Fibroblast of skin of abdomen (primary cell): Measurements from ENCODE around the gene PPP1R13B.
A peak's percentile ranks its signal among the peaks of the same experiment; 100 is the strongest.
"Not testable (repeated sequence)": the region's sequence is repeated elsewhere in the genome, so short reads cannot be mapped to it uniquely, and the experiment has no call there.

Source experiments
- DNase-seq: peaks from one replicate; pipeline ENCODE4 v3.0.0-alpha.2; 2013

Gene PPP1R13B

DNA sequence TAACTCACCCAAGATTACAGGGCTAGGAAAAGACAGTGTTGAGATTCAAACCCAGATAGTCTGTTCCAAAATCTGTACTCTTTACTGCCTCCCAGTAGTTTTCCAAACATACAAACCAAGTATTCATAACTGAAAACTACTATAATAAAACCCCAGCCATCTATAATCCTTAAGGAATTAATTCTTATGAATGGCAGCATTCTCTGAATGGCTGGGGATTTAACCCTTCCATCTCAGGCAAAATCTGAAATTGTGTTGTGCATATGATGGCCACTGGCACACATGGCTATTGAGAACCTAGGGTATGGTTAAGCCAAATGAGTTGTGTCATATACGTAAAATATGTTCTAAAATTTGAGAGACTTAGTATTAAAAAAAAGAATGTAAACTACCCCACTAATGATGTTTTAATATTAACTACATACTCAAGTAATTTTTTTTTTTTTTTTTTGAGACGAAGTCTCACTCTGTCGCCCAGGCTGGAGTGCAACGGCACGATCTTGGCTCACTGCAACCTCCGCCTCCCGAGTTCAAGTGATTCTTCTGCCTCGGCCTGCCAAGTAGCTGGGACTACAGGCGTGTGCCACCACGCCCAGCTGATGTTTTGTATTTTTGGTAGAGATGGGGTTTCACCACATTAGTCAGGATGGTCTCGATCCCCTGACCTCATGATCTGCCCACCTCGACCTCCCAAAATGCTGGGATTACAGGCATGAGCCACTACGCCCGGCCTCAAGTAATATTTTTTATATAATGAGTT lies 16.7 kb downstream of the PPP1R13B start:
- DNase-seq = no peak

DNA sequence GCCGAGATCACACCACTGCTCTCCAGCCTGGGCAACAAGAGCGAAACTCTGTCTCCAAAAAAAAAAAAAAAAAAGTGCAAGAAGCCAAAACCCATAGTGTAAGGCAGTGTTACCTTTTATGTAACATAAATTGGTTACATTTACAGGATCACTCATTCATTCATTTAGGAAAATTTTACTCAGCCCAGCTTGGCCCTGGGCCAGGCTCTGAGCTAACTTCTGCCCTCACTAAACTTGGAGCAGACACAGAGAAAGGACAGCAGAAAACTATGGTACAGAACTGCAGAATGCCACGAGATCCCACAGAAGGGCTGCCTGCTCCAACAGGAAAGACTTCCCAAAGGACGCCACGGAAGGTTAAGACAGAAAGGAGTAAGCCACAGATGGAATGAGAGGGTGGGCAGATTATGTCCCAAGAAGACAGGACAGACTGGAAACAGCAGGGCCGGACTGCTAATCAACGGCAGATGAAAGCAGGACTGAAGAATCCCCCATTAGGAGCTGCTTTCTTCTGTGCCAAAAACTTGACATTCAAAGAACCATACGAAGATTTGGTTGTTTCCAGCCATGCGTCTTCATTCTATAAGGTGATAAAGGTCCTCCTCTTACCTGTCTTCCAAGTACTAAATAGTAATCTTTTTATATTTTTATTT lies 18.9 kb downstream of the PPP1R13B start:
- DNase-seq = no peak

DNA sequence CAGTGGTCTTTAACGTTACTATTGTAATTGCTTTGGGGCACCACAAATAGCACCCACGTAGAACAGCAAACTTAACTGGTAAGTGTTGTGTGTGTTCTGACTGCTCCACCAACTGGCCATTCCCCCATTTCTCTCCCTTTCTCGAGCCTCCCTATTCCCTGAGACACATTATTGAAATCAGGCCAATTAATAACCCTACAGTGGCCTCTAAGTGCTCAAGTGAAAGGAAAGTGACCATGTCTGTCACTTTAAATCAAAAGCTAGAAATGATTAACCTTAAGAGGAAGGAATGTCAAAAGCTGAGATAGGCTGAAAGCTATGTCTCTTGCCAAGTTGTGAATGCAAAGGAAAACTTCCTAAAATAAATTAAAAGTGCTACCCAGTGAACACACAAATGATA lies 22.3 kb downstream of the PPP1R13B start:
- no peak for DNase-seq

DNA sequence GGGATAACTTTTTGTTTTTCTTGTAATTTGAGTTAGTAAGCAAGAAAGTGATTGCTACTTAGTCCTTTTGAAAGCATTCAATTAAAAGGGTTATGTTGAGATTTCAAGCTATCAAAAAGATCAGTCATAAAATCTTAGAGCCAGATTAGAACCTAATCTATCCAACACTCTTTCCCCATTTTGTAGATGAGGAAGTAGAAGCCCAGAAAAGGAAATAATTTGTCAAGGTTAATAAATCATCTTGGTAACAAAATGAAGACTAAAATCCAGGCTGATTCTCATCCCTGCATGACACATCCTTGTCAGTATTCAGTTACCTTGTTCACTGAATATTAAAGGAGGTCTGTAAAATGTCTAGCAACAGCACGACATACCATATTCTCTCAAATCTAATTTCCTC lies 26.5 kb downstream of the PPP1R13B start:
- DNase-seq = no peak

DNA sequence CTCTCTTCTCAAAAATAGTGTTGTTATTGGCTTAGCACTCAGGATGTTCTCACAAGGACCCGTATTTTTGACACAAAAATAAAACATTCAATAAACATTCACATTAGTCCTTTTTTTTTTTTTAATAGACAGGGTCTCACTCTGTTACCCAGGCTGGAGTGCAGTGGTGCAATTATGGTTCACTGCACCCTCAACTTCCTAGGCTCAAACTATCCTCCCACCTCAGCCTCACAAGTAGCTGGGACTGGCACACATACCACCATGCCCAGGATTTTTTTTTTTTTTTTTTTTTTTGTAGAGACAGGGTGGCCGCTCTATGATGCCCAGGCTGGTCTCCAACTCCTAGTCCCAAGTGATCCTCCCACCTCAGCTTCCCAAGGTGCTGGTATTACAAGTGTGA lies 27.0 kb downstream of the PPP1R13B start:
- no peak for DNase-seq

DNA sequence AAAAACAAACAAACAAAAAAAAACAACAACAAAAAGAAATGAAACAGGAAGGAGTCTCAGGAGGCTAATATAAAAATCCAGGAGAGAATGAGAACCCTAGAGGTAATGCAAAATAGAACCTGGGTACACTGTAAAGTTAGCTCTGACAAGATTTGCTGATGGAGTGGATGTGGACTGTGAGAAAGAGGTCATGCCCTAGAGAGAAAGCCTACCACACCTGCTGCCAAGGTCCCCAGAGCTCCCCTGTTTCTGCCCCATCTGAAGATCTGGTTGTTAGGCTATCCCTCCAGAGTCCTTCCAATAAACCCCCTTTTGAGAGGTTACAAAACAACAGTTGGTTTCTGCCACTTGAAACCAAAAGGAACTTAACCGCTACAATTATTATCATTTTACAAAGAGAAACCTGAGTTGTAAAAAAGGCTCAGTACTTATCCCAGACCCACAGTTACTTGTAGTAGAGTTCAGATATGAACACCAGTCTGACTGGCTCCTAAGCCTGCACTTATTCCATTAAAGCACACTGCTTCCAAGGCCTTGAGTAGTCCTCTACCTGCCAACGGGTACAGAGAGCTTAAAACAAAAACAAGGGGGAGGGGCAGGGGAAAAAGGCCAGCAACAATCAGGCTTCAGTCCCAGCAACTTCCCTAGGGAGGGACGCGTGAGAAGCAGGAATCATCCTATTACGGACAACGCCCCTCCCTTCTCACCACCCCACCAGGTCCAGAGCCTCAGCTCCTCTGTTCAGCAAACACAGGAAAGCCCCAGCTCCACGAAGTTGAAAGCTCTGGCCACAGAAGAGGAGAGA lies 27.7 kb downstream of the PPP1R13B start:
- peak; percentile 4 for DNase-seq

DNA sequence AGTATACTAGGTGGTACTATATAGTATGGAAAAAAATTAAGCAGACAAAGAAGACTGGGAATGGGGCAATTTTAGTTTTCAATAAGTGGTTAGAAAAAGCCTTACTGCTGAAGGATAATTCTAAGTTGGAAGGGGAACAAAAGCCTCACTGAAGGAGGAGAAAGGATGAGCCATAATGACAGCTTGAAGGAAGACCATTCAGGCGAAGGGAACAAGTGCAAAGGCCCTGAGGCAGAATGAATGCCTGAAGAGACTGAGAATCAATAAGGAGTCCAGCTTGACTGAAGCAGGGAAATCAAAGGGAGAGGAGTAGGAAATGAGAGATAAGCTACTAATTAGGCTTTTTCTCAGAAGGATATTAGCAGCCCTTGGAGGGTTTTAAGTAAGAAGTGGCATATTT lies 28.5 kb downstream of the PPP1R13B start:
- DNase-seq = no peak

DNA sequence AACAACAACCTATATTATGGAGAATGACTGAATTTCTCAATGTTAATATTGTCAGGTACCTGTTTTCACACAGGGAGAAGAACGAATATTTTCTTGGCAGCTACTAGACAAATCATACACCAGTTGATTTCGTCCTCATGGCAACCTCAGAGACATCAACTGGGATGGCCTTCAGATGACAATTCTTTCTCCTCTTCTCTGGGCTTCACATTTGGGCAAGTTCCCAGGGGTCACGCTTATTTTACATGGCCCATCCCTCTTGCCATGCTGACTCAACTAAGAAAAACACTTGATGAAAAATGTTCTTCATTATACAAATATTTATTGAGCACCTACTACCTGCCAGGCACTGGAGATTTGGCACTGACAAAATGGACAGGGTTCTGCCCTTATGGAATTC lies 29.0 kb downstream of the PPP1R13B start:
- no peak for DNase-seq

DNA sequence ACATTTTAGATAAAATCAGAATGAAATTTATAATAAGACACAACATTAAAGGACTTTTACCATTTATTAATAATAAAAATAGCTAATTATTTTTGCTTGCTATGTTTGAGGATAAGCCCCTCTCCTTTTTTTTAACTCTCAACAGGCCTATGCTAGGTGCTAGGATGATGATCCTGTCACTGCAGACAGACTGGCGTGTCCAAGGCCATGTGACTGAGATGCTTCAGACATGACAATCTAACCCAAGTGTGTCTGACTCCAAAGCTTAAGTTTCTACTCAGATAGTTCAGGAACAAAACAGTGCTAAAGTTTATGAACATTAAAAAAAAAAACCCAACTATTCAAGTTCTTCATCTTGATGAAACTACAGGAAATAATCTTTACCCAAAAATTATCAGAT lies 29.8 kb downstream of the PPP1R13B start:
- no peak for DNase-seq

DNA sequence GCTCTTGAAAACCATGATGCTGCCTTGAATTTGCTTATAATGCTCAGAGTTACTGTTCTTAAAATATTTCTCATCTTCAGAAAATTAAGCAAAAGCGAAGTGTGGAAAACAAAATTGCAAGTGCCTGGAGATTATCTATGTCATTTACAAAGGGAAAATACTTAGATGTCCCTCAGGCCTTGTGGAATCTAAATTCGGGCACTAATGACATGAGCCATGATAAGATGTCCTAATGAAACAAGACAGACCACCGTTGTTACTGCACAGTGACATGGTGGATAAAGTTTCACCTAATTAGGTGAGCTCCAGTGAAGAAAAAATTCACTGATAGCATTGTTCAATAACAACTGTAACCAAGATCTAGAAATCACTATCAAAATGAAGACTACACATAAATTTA lies 30.4 kb downstream of the PPP1R13B start:
- DNase-seq = no peak

DNA sequence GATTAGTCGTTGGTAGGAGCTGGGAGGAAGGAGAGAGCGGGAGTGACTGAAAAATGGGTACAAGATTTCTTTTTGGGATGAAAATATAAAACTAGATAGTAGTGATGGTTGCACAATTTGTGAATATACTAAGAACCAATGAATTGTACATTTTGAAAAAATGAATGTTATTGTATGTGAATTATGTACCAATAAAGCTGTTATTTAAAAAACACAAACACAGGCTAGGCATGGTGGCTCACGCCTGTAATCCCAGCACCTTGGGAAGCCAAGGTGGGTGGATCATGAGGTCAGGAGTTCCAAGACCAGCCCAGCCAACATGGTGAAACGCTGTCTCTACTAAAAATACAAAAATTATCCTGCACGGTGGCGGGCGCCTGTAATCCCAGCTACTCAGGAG lies 32.1 kb downstream of the PPP1R13B start:
- DNase-seq = no peak

DNA sequence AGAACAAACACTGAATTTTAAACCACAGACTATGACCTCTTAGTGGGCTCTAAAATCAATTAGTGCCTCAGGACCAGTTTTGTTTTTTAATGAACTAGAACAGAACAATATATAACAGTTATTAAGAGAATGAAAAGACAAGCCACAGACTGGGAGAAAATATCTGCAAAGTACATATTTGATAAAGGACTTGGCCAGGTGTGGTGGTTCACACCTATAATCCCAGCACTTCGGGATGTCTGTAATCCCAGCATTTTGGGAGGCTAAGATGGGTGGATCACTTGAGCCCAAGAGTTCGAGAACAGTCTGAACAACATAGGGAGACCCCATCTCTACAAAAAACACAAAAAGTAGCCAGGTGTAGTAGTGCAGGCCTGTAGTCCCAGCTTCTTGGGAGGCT lies 36.2 kb downstream of the PPP1R13B start:
- DNase-seq = no peak

DNA sequence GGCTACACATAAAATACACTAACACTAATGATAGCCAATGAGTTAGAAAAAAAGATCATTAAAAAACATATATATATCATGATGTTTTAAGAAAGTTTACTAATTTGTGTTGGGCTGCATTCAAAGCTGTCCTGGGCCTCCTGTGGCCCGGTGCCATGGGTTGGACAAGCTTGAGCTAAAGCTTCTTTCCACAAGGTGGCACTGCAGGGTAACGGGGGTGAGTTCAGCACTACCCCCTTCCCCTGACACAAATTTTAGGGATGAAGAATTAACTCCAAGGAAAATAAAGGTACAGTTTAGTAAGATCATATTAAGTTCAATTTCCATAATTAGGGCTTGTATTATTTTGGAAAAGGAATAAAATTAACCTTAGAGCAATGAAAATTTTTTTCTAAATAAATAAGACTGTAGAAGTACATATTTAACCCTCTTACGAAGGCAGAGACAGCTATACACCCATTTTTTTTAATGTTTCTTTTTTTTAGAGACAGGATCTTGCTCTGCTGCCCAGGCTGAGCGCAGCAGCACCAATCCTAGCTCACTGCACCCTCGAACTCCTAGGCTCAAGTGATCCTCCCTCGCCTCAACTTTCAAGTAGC lies 38.9 kb downstream of the PPP1R13B start:
- peak; percentile 66 for DNase-seq

DNA sequence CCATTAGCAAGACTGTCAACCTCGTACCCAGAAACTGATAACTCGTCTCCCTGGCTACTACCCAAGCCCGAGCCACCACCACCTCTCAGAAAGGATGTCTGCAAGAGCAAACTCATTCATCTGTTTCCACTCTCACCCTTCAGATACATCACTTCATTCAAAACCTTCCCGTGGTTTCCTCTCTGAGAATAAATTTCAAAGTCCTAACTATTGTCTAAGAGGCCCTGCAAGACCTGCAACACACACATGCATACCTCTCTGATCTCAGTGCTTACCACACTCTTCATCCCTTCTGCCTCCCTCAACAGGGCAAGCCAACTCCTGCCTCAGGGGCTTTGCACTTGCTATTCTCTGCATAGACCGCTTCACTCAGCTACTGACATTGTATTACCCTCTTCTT lies 40.6 kb downstream of the PPP1R13B start:
- DNase-seq = no peak

DNA sequence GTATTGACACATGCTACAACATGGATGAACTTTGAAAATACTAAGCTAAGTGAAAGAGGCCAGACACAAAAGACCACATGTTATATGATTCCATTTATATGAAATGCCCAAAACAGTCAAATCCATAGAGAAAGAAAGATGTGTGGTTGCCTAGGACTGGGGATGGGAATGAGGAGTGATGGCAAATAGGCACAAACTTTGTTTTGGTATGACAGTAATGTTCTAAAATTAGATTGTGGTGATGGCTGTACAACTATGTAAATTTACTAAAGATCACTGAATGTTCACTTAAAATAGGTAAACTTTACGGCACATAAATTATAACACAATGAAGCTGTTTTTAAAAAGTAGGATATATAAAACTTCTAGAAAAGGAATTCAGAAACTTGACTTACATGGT lies 41.7 kb downstream of the PPP1R13B start:
- no peak for DNase-seq

DNA sequence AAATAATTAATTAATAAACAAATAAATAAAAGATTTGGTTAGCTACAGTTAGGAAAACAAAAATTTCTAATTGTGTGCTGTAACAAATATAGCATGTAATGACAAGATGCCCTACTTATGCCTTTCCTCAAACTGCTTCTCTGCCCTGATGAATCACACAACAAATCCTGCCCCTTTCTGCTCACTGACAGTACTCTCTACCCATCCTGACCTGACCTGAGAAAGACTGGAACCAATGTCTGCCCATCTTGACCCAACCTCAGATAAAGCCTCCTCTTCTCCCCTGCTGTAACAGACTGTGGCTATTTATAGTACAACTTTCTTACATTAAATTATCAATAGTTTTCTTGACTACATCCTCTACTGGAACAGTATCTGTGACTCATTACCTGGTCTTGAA lies 43.7 kb downstream of the PPP1R13B start:
- peak; percentile 17 for DNase-seq

DNA sequence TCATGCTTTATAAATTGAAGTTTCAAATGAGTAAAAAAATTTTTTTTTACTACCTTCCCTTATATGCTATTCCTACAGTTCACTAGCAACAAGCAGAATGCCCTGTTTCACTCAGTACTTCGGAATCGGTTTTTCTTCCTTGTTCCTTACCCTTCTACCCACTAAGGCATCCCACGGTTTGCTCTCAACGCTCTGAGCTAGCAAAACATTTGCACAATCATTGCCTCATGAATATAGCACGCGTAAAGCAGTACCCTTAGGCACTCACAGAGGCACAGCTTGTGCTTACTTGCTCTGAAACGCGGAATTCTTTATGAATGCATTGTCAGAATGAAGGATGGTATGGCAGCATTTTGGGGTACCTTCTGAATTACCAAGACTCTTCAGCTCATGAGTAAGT lies 45.0 kb downstream of the PPP1R13B start:
- DNase-seq = no peak

DNA sequence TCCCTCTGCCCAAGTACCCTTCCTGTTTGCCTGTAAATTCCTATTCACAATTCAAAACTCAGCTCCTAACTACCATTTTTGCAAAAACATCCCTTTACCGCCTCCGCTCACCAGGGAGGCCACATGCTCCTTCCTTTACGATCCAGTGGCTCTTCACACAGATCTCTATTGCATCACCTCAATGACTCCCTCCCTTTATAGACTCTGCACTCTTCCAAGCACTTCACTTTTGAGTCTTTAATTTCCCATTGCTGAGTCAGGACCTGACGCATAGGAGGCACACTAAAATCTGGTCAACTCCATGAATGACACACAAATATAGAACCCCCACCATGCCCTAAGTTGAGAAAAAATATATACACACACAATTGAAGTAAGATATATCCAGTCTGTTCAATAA lies 45.9 kb downstream of the PPP1R13B start:
- DNase-seq = peak; percentile 78

DNA sequence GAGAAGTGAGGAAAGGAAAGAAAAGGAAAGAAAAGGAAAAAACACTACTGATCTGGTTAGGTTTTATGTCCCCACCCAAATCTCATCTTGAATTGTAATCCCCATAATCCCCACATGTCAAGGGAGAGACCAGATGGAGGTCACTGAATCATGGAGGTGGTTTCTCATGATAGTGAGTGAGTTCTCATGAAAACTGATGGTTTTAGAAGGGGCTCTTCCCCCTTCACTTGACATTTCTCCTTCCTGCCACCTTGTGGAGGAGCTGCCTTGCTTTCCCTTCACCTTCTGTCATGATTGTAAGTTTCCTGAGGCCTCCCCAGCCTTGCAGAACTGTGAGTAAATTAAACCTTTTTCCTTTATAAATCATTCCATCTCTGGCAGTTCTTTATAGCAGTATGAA lies 54.2 kb downstream of the PPP1R13B start:
- DNase-seq = not testable (repeated sequence)

DNA sequence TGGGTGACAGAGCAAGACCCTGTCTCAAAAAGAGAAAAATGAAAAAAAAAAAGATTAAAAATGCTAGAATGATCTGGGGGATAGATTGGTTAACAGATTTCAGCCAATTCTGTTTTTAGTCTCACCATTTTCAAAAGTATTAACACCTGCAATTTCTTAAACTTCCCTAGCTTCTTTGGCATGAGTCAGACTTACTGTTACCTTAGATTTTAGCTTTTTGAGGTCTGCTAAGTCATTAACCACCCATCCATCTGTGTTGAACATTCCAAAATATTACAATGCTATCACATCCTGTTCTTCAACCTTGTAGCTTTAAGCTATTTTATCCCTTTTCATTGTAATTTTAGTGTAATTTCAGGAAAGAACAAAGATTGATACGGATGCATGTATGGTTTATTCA lies 59.3 kb downstream of the PPP1R13B start:
- no peak for DNase-seq

DNA sequence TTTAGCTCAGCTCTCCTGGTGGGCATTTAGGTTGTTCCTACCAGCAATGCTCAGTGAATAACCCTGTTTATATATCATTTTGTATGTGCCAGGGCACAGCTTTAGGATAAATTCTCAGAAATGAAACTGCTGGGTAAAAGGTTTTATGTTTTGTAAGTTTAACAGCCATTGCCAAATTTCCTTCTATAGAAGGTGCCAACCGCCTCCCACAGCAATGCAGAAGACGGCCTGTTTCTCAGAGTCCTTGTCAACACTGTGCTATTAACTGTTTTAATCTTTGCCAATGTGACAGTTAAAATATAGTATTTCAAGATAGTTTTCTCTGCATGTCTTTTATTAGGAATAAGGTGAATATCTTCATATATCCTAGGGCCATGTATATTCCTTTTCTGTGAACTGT lies 65.0 kb downstream of the PPP1R13B start:
- no peak for DNase-seq

DNA sequence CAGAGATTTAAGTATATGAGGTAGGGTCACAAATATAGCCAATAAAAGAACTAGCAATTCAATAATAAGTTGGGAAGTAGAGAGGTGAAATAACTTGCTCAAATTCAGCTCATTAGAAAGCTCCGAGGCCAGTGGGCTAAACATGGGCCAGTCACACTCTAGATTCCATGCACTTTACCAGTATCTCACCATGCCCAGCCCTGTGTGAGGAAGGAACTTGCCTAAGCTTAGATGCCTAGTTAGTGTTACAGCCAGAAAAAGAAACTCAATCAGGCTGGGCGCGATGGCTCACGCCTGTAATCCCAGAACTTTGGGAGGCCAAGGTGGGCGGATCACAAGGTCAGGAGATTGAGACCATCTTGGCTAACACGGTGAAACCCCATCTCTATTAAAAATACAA lies 71.1 kb downstream of the PPP1R13B start:
- not testable (repeated sequence) for DNase-seq

DNA sequence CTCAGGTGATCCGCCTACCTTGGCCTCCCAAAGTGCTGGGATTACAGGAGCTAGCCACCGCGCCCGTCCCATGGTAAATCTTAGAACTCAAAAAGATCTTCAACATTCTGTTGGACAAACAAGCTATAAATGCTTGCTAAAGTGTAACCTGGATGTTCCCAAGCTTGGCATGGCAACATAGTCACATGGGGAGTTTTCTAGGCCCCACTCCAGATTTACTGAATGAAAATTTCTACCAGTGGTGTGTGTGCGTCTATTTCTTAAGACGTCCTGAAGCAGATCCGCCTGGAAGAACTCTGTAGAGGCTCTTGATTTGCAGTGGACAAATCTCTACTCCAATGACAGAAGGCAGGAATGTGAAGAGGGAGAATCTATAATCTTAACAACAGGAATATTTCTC lies 71.9 kb downstream of the PPP1R13B start:
- no peak for DNase-seq
